ENCODE data around the gene MYO16.

The MYO16 gene

DNA sequence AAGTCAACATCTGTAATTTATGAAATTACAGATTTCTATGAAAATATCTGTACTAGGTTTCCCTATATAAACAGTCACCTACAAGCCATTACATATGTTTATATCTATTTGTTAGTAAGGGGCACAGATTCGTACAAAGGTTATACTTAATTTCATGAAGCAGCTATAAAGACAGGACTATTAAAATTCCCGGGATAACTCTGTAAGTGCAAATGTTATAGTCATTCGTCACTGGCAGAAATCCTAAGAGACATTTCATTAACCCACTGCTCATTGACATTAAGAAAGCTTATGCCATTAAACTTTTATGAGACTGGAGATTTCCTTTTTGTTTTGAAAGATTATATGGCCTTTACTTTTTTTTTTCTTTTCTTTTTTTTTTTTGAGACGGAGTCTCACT is 122.9 kb downstream of the MYO16 start:
- H3K4me3 ChIP-seq (ENCODE audit: insufficient read length, low read depth): no peak overlapping the region
- DNase-seq (ENCODE audit: low read depth, low spot score): no peak
- no peaks in the 10 kb centered on the region for H3K36me3 ChIP-seq (ENCODE audit: insufficient read depth, insufficient read length, low read length)
- TF ChIP-seq SUZ12 (IDR thresholded peaks at IDR 0.05; ENCODE audit: extremely low read depth, insufficient read depth, insufficient read length): no peak
- TF ChIP-seq ZNF274 (IDR thresholded peaks at IDR 0.05; ENCODE audit: low read depth, low read length): no peak
- TF ChIP-seq YY1 (IDR thresholded peaks at IDR 0.05; ENCODE audit: insufficient read depth, insufficient read length): no peak
- H3K4me1 ChIP-seq (ENCODE audit: insufficient read depth, insufficient read length): no peaks in the 10 kb centered on the region
- H3K9ac ChIP-seq (ENCODE audit: insufficient read length, low read depth): no peak overlapping the region
- H3K9me3 ChIP-seq (ENCODE audit: insufficient read depth, low read length): no peaks in the 10 kb centered on the region
- H3K27me3 ChIP-seq (ENCODE audit: insufficient read depth, insufficient read length): no peaks in the 10 kb centered on the region

DNA sequence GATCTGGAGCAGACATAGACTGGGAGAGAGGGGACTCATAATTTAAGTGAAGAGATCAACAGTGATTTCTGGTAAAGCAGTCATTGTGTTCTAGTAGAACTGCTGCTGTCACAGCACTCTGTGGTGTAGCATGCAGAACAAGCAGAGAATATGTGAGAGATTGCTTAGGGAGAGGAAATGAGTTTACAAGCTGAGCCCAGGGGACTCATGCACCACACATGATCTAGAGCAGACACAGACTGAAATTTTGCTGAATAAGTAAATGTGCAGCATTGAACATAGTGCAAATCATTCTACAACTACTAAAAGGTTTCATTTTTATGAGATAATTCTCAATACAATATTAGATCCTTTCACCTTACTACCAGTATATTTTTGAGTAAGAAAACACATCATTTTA is 125.7 kb downstream of the MYO16 start:
- no peaks in the 10 kb centered on the region for H3K4me1 ChIP-seq (ENCODE audit: insufficient read depth, insufficient read length)
- H3K9ac ChIP-seq (ENCODE audit: insufficient read length, low read depth): no peak overlapping the region
- DNase-seq (ENCODE audit: low read depth, low spot score): no peak
- no peaks in the 10 kb centered on the region for H3K36me3 ChIP-seq (ENCODE audit: insufficient read depth, insufficient read length, low read length)
- no peaks in the 10 kb centered on the region for H3K9me3 ChIP-seq (ENCODE audit: insufficient read depth, low read length)
- no peak overlapping the region for H3K4me3 ChIP-seq (ENCODE audit: insufficient read length, low read depth)
- H3K27me3 ChIP-seq (ENCODE audit: insufficient read depth, insufficient read length): no peaks in the 10 kb centered on the region
- no peak for TF ChIP-seq SUZ12 (IDR thresholded peaks at IDR 0.05; ENCODE audit: extremely low read depth, insufficient read depth, insufficient read length)
- TF ChIP-seq YY1 (IDR thresholded peaks at IDR 0.05; ENCODE audit: insufficient read depth, insufficient read length): no peak
- TF ChIP-seq ZNF274 (IDR thresholded peaks at IDR 0.05; ENCODE audit: low read depth, low read length): no peak

DNA sequence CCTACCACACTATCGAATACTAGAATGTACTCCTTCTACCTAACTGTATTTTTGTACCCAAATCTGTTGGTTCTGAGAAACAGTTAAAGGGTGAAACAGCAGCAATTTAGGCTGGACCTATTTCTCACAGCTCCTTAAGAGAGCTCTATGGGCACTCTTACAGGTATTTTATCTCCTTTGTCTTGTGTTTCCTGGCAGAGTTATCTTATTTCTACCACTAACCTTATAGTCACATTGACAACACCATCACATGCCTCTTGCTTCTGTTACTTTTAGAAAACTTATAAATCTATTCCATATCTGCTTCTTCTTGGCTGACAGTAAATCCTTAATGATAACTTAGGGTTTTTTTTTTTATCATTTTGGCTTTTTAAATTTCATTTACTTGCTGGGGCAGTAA is 130.7 kb downstream of the MYO16 start:
- TF ChIP-seq SUZ12 (IDR thresholded peaks at IDR 0.05; ENCODE audit: extremely low read depth, insufficient read depth, insufficient read length) (no peak), ZNF274 (IDR thresholded peaks at IDR 0.05; ENCODE audit: low read depth, low read length) (no peak), YY1 (IDR thresholded peaks at IDR 0.05; ENCODE audit: insufficient read depth, insufficient read length) (no peak)
- H3K4me3 ChIP-seq (ENCODE audit: insufficient read length, low read depth): no peak overlapping the region
- H3K9ac ChIP-seq (ENCODE audit: insufficient read length, low read depth): no peak overlapping the region
- H3K27me3 ChIP-seq (ENCODE audit: insufficient read depth, insufficient read length): no peaks in the 10 kb centered on the region
- H3K9me3 ChIP-seq (ENCODE audit: insufficient read depth, low read length): no peaks in the 10 kb centered on the region
- no peak for DNase-seq (ENCODE audit: low read depth, low spot score)
- H3K4me1 ChIP-seq (ENCODE audit: insufficient read depth, insufficient read length): no peaks in the 10 kb centered on the region
- no peaks in the 10 kb centered on the region for H3K36me3 ChIP-seq (ENCODE audit: insufficient read depth, insufficient read length, low read length)

DNA sequence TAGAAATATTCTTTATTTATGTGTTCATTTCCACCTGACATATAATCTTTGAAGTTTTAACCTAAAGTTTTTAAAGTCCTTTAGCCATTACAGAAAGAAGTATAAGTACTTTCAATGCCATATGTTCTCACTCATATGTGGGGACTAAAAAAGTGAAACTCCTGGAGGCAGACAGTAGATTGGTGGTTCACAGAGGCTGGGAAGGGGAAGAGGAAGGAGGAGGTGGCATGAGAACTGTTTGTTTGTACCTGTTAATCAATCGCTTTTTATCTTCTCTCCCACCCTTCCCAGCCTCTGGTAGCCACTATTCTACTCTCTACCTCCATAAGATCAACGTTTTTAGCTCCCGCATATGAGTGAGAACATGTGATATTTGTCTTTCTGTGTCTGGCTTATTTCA is 131.1 kb downstream of the MYO16 start:
- no peak overlapping the region for H3K4me3 ChIP-seq (ENCODE audit: insufficient read length, low read depth)
- H3K9me3 ChIP-seq (ENCODE audit: insufficient read depth, low read length): no peaks in the 10 kb centered on the region
- H3K27me3 ChIP-seq (ENCODE audit: insufficient read depth, insufficient read length): no peaks in the 10 kb centered on the region
- no peaks in the 10 kb centered on the region for H3K36me3 ChIP-seq (ENCODE audit: insufficient read depth, insufficient read length, low read length)
- no peaks in the 10 kb centered on the region for H3K4me1 ChIP-seq (ENCODE audit: insufficient read depth, insufficient read length)
- TF ChIP-seq YY1 (IDR thresholded peaks at IDR 0.05; ENCODE audit: insufficient read depth, insufficient read length): no peak
- no peak for TF ChIP-seq SUZ12 (IDR thresholded peaks at IDR 0.05; ENCODE audit: extremely low read depth, insufficient read depth, insufficient read length)
- no peak for DNase-seq (ENCODE audit: low read depth, low spot score)
- H3K9ac ChIP-seq (ENCODE audit: insufficient read length, low read depth): no peak overlapping the region

DNA sequence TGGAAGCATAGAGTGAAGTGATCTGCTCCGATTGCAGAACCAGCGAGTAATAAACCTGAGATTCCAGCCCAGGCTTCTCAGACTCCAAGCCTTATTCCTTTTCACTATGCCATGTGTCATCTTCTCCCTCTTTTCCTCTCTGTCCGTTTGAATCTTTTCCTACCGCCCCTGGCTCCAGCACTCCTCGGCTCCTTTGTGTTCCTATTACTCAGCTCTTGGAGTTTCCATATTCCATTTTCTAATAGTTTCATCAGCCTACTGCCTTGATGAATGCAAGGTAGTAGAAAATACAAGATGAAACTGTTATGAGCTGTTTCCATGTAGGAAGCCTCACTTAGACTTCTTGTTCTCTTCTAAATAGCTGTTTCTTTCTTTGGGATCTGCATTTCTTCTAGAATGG is 138.6 kb downstream of the MYO16 start:
- TF ChIP-seq YY1 (IDR thresholded peaks at IDR 0.05; ENCODE audit: insufficient read depth, insufficient read length): no peak
- TF ChIP-seq SUZ12 (IDR thresholded peaks at IDR 0.05; ENCODE audit: extremely low read depth, insufficient read depth, insufficient read length): no peak
- H3K9ac ChIP-seq (ENCODE audit: insufficient read length, low read depth): no peak overlapping the region
- no peak overlapping the region for H3K4me3 ChIP-seq (ENCODE audit: insufficient read length, low read depth)
- no peaks in the 10 kb centered on the region for H3K4me1 ChIP-seq (ENCODE audit: insufficient read depth, insufficient read length)
- H3K27me3 ChIP-seq (ENCODE audit: insufficient read depth, insufficient read length): no peaks in the 10 kb centered on the region
- H3K9me3 ChIP-seq (ENCODE audit: insufficient read depth, low read length): no peaks in the 10 kb centered on the region
- DNase-seq (ENCODE audit: low read depth, low spot score): no peak
- no peaks in the 10 kb centered on the region for H3K36me3 ChIP-seq (ENCODE audit: insufficient read depth, insufficient read length, low read length)

DNA sequence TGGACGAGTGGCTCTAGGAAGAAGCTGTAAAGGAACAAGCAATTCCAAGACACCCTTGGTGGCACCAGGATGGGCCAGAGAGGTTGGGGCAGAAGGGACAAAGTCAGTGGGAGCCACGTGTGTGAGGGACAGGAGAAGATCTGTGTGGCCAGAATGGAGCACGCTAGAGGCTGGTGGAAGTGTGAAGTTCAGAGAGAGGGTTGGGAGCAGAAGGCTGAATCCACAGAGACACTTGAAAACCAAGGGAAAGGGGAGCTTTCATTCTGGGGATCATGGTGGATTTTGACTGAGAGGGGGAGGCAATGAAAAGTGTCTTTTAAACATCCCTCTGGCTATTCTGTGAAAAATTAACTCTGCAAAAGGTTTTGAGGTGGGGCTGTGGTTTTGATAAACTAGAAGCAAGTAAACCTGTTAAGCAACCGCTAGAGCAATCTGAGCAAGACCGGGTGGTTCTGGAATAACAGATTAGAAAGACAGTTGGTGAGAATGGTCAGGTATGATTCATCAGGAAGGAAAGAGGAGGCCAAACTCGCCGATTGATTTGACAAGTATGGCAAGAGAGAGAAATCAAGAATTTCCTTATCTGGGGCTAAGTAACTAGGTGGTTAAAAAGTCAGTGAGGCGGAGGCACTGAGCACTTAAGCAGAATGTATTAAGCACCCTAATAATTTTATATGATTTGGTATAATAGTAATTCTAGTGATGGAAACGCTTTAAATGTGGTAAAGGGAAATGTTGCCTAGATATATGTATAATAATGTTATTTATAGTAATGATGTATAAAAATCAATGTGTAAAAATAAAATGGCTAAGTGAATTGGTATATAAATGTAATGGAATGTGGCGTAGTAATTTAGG is 140.0 kb downstream of the MYO16 start:
- H3K9ac ChIP-seq (ENCODE audit: insufficient read length, low read depth): no peak overlapping the region
- H3K4me1 ChIP-seq (ENCODE audit: insufficient read depth, insufficient read length): no peaks in the 10 kb centered on the region
- no peaks in the 10 kb centered on the region for H3K27me3 ChIP-seq (ENCODE audit: insufficient read depth, insufficient read length)
- no peaks in the 10 kb centered on the region for H3K36me3 ChIP-seq (ENCODE audit: insufficient read depth, insufficient read length, low read length)
- no peak overlapping the region for H3K4me3 ChIP-seq (ENCODE audit: insufficient read length, low read depth)
- TF ChIP-seq SUZ12 (IDR thresholded peaks at IDR 0.05; ENCODE audit: extremely low read depth, insufficient read depth, insufficient read length) (no peak), YY1 (IDR thresholded peaks at IDR 0.05; ENCODE audit: insufficient read depth, insufficient read length) (no peak), ZNF274 (IDR thresholded peaks at IDR 0.05; ENCODE audit: low read depth, low read length) (no peak)
- no peak for DNase-seq (ENCODE audit: low read depth, low spot score)
- H3K9me3 ChIP-seq (ENCODE audit: insufficient read depth, low read length): no peaks in the 10 kb centered on the region

DNA sequence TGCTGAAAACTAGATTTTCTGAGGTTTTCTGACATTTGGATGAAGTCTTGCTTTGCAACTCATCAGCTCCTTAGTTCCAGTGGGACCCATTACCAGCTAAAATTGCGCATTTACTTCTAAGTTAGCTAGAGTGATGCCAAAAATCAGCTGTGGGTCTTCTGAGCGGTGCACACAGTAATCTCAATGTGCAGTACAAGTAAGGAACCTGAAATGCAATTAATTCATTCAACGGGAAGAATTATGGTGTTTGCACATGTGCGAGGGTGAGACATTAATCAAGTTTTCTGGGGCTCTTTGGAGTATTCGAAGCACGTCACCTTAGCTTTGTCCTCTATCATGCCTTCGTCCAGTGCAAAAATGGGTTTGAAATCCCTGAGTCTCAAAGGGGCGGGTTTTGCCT is 146.2 kb downstream of the MYO16 start:
- Histone ChIP-seq H3K9ac (ENCODE audit: insufficient read length, low read depth) (no peak overlapping the region), H3K4me1 (ENCODE audit: insufficient read depth, insufficient read length) (no peaks in the 10 kb centered on the region), H3K4me3 (ENCODE audit: insufficient read length, low read depth) (no peak overlapping the region), H3K36me3 (ENCODE audit: insufficient read depth, insufficient read length, low read length) (no peaks in the 10 kb centered on the region), H3K9me3 (ENCODE audit: insufficient read depth, low read length) (no peaks in the 10 kb centered on the region), H3K27me3 (ENCODE audit: insufficient read depth, insufficient read length) (no peaks in the 10 kb centered on the region)
- TF ChIP-seq ZNF274 (IDR thresholded peaks at IDR 0.05; ENCODE audit: low read depth, low read length) (no peak), YY1 (IDR thresholded peaks at IDR 0.05; ENCODE audit: insufficient read depth, insufficient read length) (no peak)
- DNase-seq (ENCODE audit: low read depth, low spot score): no peak
